H1 (cell line): ENCODE data around the gene NEO1. TPM values are rescaled to one million over a fixed set of nuclear protein-coding genes. Genes with fewer than 3 reads are reported as not detected.
A peak's percentile ranks its signal among the peaks of the same experiment; 100 is the strongest.

Source experiments
- CTCF ChIA-PET: fragments of 300-600 bp; sonication (Branson Sonifier 250); formaldehyde crosslinking; loops from one replicate; lab custom pipeline; 2021; ENCODE audit not compliant: partially characterized antibody; lab: Charles Lee
- POLR2A ChIA-PET: fragments of 300-600 bp; sonication (Branson Sonifier 250); formaldehyde crosslinking; loops from one replicate; lab custom pipeline; 2021; ENCODE audit warnings: inconsistent platforms; ENCODE audit not compliant: partially characterized antibody; lab: Charles Lee
- DNase-seq, 2 experiments: peaks; one replicate each; pipeline versions ENCODE4 v3.0.0 to v3.0.0-alpha.2; 2010 to 2022; ENCODE audit warnings: low spot score in 2 of 2, low read depth in 1 of 2, mixed read lengths in 1 of 2
- FAIRE-seq: peaks from 2 replicates; lab custom pipeline; 2011; peaks lifted over from hg19 to GRCh38; lab: Jason Lieb, UNC
- H2AFZ ChIP-seq: 2 replicates; pipeline ENCODE4 v1.8.1; 2012; ENCODE audit warnings: low read length, inconsistent platforms
- H2AK5ac ChIP-seq: 2 replicates; pipeline ENCODE4 v1.6.1; 2013; ENCODE audit warnings: low read depth, low read length
- H2BK120ac ChIP-seq: replicated peaks from 2 replicates; pipeline ENCODE3; 2013; ENCODE audit warnings: low read depth, low read length, inconsistent platforms
- H2BK12ac ChIP-seq: 2 replicates; pipeline ENCODE4 v1.6.1; 2013; ENCODE audit warnings: low read depth, low read length
- H2BK15ac ChIP-seq: 2 replicates; pipeline ENCODE4 v1.6.1; 2013; ENCODE audit warnings: low read length
- H2BK20ac ChIP-seq: 2 replicates; pipeline ENCODE4 v1.6.1; 2013; ENCODE audit warnings: low read length
- H2BK5ac ChIP-seq: 2 replicates; pipeline ENCODE4 v1.6.1; 2013; ENCODE audit warnings: low read depth, low read length
- H3K14ac ChIP-seq: 2 replicates; pipeline ENCODE4 v1.6.1; 2013; ENCODE audit warnings: inconsistent platforms; ENCODE audit not compliant: insufficient read length
- H3K18ac ChIP-seq: 2 replicates; pipeline ENCODE4 v1.6.1; 2013; ENCODE audit warnings: low read length; ENCODE audit errors: extremely low read depth
- H3K23ac ChIP-seq: 2 replicates; pipeline ENCODE4 v1.6.1; 2013; ENCODE audit warnings: inconsistent platforms; ENCODE audit not compliant: insufficient read length
- H3K23me2 ChIP-seq: 2 replicates; pipeline ENCODE4 v1.6.1; 2013; ENCODE audit warnings: low read depth, low read length
- H3K27ac ChIP-seq: 2 replicates; pipeline ENCODE4 v1.6.1; 2011; ENCODE audit warnings: low read depth, low read length, inconsistent platforms
- H3K27me3 ChIP-seq, 4 experiments: replicated peaks in 1 of 4; 1 replicate in 1 of 4; 2 replicates in 3 of 4; pipeline versions ENCODE4 v1.6.1 to v1.8.1; 2011 to 2013; ENCODE audit warnings: low read length in 3 of 4, mild to moderate bottlenecking in 3 of 4, inconsistent platforms in 2 of 4, mixed read lengths in 2 of 4, moderate library complexity in 1 of 4; ENCODE audit not compliant: control insufficient read depth in 3 of 4, insufficient read depth in 3 of 4; ENCODE audit errors: extremely low read depth in 1 of 4
- H3K36me3 ChIP-seq, 4 experiments: 2 replicates each; pipeline versions ENCODE4 v1.6.1 to v1.8.1; 2011 to 2013; ENCODE audit warnings: mild to moderate bottlenecking in 4 of 4, low read length in 3 of 4, moderate library complexity in 2 of 4, control low read depth in 1 of 4, inconsistent platforms in 1 of 4; ENCODE audit not compliant: insufficient read depth in 4 of 4, control insufficient read depth in 2 of 4
- H3K4ac ChIP-seq: replicated peaks from 2 replicates; pipeline ENCODE3; 2013; ENCODE audit warnings: low read length, low read depth, mixed read lengths, inconsistent platforms; ENCODE audit not compliant: insufficient read length
- H3K4me1 ChIP-seq, 4 experiments: replicated peaks in 1 of 4; 1 replicate in 1 of 4; 2 replicates in 3 of 4; pipeline versions ENCODE4 v1.6.1 to v1.8.1; 2011 to 2013; ENCODE audit warnings: low read length in 3 of 4, inconsistent platforms in 2 of 4, mixed read lengths in 1 of 4; ENCODE audit not compliant: insufficient read depth in 4 of 4, control insufficient read depth in 3 of 4
- H3K4me2 ChIP-seq, 2 experiments: 2 replicates each; pipeline versions ENCODE4 v1.6.1 to v1.8.1; 2011 to 2013; ENCODE audit warnings: low read depth in 2 of 2, low read length in 2 of 2, control low read depth in 1 of 2, inconsistent platforms in 1 of 2, mild to moderate bottlenecking in 1 of 2; ENCODE audit not compliant: insufficient read depth in 1 of 2
- H3K4me3 ChIP-seq, 4 experiments: fragments of 200-600, 300-600 bp in 1 of 4; sonication (generic), shearing (Covaris generic), sonication (Bioruptor Twin) in 1 of 4; 2 replicates each; pipeline versions ENCODE4 v1.5.1 to v1.8.1; 2011 to 2016; ENCODE audit warnings: low read length in 4 of 4, low read depth in 3 of 4, control low read depth in 2 of 4, inconsistent platforms in 2 of 4, mild to moderate bottlenecking in 2 of 4, mixed read lengths in 1 of 4, moderate library complexity in 1 of 4; ENCODE audit not compliant: insufficient read depth in 2 of 4; ENCODE audit errors: extremely low read depth in 1 of 4
- H3K56ac ChIP-seq: replicated peaks from 2 replicates; pipeline ENCODE3; 2013; ENCODE audit warnings: low read depth, mild to moderate bottlenecking, mixed read lengths, low read length, inconsistent platforms; ENCODE audit not compliant: insufficient read length
- H3K79me1 ChIP-seq: 2 replicates; pipeline ENCODE4 v1.6.1; 2013; ENCODE audit warnings: low read depth, low read length, control low read depth
- H3K79me2 ChIP-seq, 2 experiments: 2 replicates each; pipeline versions ENCODE4 v1.6.1 to v1.8.1; 2012 to 2013; ENCODE audit warnings: low read length in 2 of 2, mild to moderate bottlenecking in 2 of 2, inconsistent platforms in 1 of 2; ENCODE audit not compliant: insufficient read depth in 2 of 2, control insufficient read depth in 1 of 2
- H3K9ac ChIP-seq, 4 experiments: replicated peaks in 1 of 4; 1 replicate in 1 of 4; 2 replicates in 3 of 4; pipeline versions ENCODE4 v1.6.1 to v1.8.1; 2011 to 2013; ENCODE audit warnings: low read depth in 3 of 4, low read length in 3 of 4, control low read depth in 2 of 4, mild to moderate bottlenecking in 2 of 4, moderate library complexity in 2 of 4, inconsistent platforms in 1 of 4; ENCODE audit errors: extremely low read depth in 1 of 4
- H3K9me3 ChIP-seq, 2 experiments: 2 replicates each; pipeline versions ENCODE4 v1.6.1 to v1.8.1; 2012 to 2013; ENCODE audit warnings: mild to moderate bottlenecking in 2 of 2, moderate library complexity in 2 of 2, control low read depth in 1 of 2, inconsistent platforms in 1 of 2, low read depth in 1 of 2, low read length in 1 of 2, mixed read lengths in 1 of 2; ENCODE audit not compliant: insufficient read depth in 2 of 2
- H4K20me1 ChIP-seq, 2 experiments: replicated peaks in 1 of 2; 2 replicates each; pipeline versions ENCODE3 to v1.8.1; 2011 to 2013; ENCODE audit warnings: inconsistent platforms in 2 of 2, low read length in 2 of 2, mild to moderate bottlenecking in 1 of 2; ENCODE audit not compliant: insufficient read depth in 2 of 2, control insufficient read depth in 1 of 2
- H4K5ac ChIP-seq: 2 replicates; pipeline ENCODE4 v1.6.1; 2013; ENCODE audit warnings: low read length, low read depth, mixed read lengths, inconsistent platforms; ENCODE audit not compliant: insufficient read length
- H4K8ac ChIP-seq: 2 replicates; pipeline ENCODE4 v1.8.0; 2013; ENCODE audit warnings: mild to moderate bottlenecking, moderate library complexity, low read length, inconsistent platforms; ENCODE audit not compliant: insufficient read depth; ENCODE audit errors: extremely low read depth
- H4K91ac ChIP-seq: replicated peaks from 2 replicates; pipeline ENCODE3; 2013; ENCODE audit warnings: low read length, mixed read lengths, inconsistent platforms; ENCODE audit not compliant: insufficient read length
- MAFK ChIP-seq: IDR thresholded peaks from 2 replicates; pipeline ENCODE4 v1.6.1; 2012; ENCODE audit warnings: low read depth, mild to moderate bottlenecking, improper control_type of control experiment, low read length
- WGBS, 2 experiments: shearing (Covaris generic) in 1 of 2; methylation state at CpG; one replicate each; pipeline versions ENCODE4 v1.1.6 to v1.1.7; 2013 to 2015; ENCODE audit warnings: low lambda C conversion rate in 2 of 2, mixed read lengths in 2 of 2, inconsistent platforms in 1 of 2, low coverage in 1 of 2, missing lambda C conversion rate in 1 of 2; ENCODE audit not compliant: insufficient replicate concordance in 2 of 2, insufficient coverage in 1 of 2, insufficient read length in 1 of 2; ENCODE audit errors: extremely low coverage in 1 of 2, missing lambda C conversion rate in 1 of 2; 5-methylcytosine and 5-hydroxymethylcytosine counted together
- polyA plus RNA-seq, 7 experiments: library from polyadenylated mRNA; depleted of rRNA in 3 of 7; stranded (reverse) in 5 of 7; unstranded in 2 of 7; fragments of >200 nt in 5 of 7; fragments of 200-250 nt in 2 of 7; gene quantifications; 1 replicate in 5 of 7; 2 replicates in 1 of 7; 4 replicates in 1 of 7; pipeline versions ENCODE4 v1.2.1 to v1.2.3, GENCODE V29; 2011 to 2013; ENCODE audit warnings: missing spikeins in 2 of 7, mixed read lengths in 2 of 7
- total RNA-seq: library from RNA; stranded (reverse); fragmentation: NEBNext Ultra II Directional; extraction: Animal tissue kit (Norgen Biotek cat#: 25700); gene quantifications from 2 replicates; pipeline ENCODE4 v1.2.1, GENCODE V29; 2021
- TF ChIP-seq, protein P1 (sequence below): IDR thresholded peaks from 2 replicates; pipeline ENCODE4 v1.6.1; 2012; ENCODE audit warnings: inconsistent platforms

Gene NEO1
- total and polyA plus RNA-seq, 2 of the 8 experiments (the other 6 are each of a cell fraction or from before 2014, with no cell fraction given): 36.0 to 51.0 TPM

DNA sequence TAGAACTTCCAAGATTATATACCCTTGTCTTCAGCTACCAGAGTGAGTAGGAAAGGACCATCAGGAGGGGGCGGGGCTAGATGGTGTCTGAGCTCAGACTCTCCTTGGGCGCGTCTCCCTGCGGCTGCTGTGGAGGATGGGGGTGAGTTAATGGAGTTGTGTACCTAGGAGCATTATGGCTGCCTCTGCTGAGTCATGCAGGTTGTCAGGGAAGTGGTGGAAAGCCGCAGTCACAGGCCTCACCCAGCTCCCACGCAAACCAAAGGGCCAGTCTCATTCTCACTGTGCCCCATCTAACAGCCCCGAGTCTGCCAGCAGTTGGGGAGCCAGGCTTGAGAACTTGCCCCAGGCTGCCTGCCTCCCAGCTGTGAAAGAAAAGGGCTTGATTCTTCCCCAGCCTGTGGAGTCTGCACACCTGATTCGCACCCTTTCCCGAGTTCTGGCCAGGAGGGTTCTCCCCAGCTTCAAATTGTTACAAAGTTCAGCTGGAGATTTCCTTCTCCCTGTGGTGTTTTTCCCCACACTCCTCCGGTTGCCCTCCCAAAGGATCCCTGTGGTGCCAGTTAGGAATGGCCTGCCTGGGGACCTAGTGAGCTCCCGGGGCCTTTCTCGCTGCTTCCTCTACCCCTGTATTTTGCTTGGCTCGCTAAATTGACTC, 173.2 kb downstream of the NEO1 start:
- no peak overlapping the region for H2BK120ac ChIP-seq
- H4K5ac ChIP-seq: no peak overlapping the region
- peak overlapping the region; percentile 3 for H4K91ac ChIP-seq
- FAIRE-seq (no peak), DNase-seq (peak in 1 of 2 experiments; percentile 51)
- 84% methylated on average over 13 of the region's 13 CpGs; no CpG with 5 or more reads in 1 of the 2 experiments for WGBS, 2 experiments
- no peak overlapping the region for H2BK20ac ChIP-seq
- H3K79me1 ChIP-seq: no peaks in the 10 kb centered on the region
- H3K36me3 ChIP-seq: no peaks in the 10 kb centered on the region
- H3K4me2 ChIP-seq: no peak overlapping the region
- no peaks in the 10 kb centered on the region for H3K79me2 ChIP-seq
- no peak overlapping the region; the same call in 1 of the 2 replicates for H3K18ac ChIP-seq
- H4K20me1 ChIP-seq: no peaks in the 10 kb centered on the region
- no peak overlapping the region for H2BK5ac ChIP-seq
- no peak overlapping the region for H4K8ac ChIP-seq
- H2BK12ac ChIP-seq: no peak overlapping the region
- H3K27me3 ChIP-seq: no peaks in the 10 kb centered on the region
- no peak overlapping the region for H3K14ac ChIP-seq
- H3K9me3 ChIP-seq: peaks cover 2 to 9% of the 10 kb centered on the region in 2 experiments; a peak in 1 of 4 replicates
- no peak overlapping the region for H3K9ac ChIP-seq
- POLR2A ChIA-PET: interaction anchor here (0.6 to 1.3 kb wide), 2 partner anchors 10 to 761 kb away, joined by 3 read pairs; no protein-coding TSS in a partner anchor
- TF ChIP-seq, protein P1, sequence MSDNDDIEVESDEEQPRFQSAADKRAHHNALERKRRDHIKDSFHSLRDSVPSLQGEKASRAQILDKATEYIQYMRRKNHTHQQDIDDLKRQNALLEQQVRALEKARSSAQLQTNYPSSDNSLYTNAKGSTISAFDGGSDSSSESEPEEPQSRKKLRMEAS: no peak
- peak; percentile 31; the same call in 1 of the 2 replicates for TF ChIP-seq MAFK
- peak overlapping the region; percentile 13; the same call in 1 of the 2 replicates for H3K27ac ChIP-seq
- H2AFZ ChIP-seq: no peak overlapping the region
- H2AK5ac ChIP-seq: no peak overlapping the region
- H3K4ac ChIP-seq: no peak overlapping the region
- no peak overlapping the region for H3K4me3 ChIP-seq
- peaks cover 0 to 6% (median 2%) of the 10 kb centered on the region in 4 experiments; a peak in 3 of 7 replicates for H3K4me1 ChIP-seq
- no peaks in the 10 kb centered on the region for H3K23me2 ChIP-seq
- H3K56ac ChIP-seq: no peak overlapping the region
- CTCF ChIA-PET: interaction anchor here (0.6 to 2.3 kb wide), 4 partner anchors 14 to 99 kb away, joined by 3 to 11 read pairs (median 4); no protein-coding TSS in a partner anchor
- no peak overlapping the region for H2BK15ac ChIP-seq
- no peak overlapping the region for H3K23ac ChIP-seq
